ENCODE data around the gene PCNT. TPM values are rescaled to one million over a fixed set of nuclear protein-coding genes. Genes with fewer than 3 reads are reported as not detected.
A peak's percentile ranks its signal among the peaks of the same experiment; 100 is the strongest.

PCNT gene
- total RNA-seq, 1 experiment from 2014 or later: 39.6 TPM

DNA sequence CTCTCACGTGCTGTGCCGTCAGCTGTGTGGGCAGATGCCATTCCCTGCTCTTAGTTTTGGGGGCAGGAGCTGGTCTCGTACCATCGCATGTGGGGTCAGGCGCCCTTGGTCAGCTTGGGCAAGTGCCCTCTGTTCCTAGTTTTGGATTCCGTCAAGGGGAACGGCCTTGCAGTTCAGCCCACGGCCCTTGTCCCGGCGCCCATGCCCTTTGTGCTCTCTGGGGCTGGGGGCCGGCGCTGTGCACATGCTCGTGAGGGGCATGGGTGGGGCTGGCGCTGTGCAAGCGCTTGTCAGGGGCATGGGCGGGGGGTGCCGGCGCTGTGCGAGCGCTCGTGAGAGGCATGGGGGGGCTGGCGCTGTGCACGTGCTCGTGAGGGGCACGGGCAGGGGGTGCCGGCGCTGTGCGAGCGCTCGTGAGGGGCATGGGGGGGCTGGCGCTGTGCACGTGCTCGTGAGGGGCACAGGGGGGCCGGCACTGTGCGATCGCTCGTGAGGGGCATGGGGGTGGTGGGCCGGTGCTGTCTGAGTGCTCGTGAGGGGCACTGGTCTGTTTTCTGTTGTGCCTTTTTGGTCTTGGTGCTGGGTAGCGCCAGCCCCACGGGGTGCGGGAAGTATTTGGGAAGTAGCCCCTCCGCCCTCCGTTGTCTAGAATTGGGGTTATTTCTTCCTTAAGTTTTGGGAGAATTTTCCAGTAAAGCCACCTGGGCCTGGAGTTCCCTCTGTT lies 105.2 kb downstream of the PCNT start:
- H3K4ac ChIP-seq (ENCODE audit: low read depth, low read length): no peak overlapping the region
- H2BK20ac ChIP-seq (ENCODE audit: low read depth, low read length, poor library complexity, severe bottlenecking): no peak overlapping the region
- no peaks in the 10 kb centered on the region for H3K23me2 ChIP-seq (ENCODE audit: insufficient read length, low read depth, low read length, poor library complexity, severe bottlenecking)
- no peaks in the 10 kb centered on the region for H3K27me3 ChIP-seq (ENCODE audit: insufficient read depth, low read length)
- H3K9ac ChIP-seq (ENCODE audit: extremely low read depth, insufficient read length, low read length): no peak overlapping the region
- H3K9me3 Mint-ChIP-seq: no peaks in the 10 kb centered on the region
- no peak overlapping the region for H3K14ac ChIP-seq (ENCODE audit: insufficient read depth, low read length)
- no peaks in the 10 kb centered on the region for H3K9me3 ChIP-seq (ENCODE audit: control insufficient read depth, low read depth, low read length)
- no peaks in the 10 kb centered on the region for H3K4me1 ChIP-seq (ENCODE audit: insufficient read depth, low read length)
- H4K91ac ChIP-seq (ENCODE audit: insufficient read length, low read depth, low read length): no peak overlapping the region
- TF ChIP-seq CTCF (conservative IDR thresholded peaks at IDR 0.05): no peak
- no peak overlapping the region for H3K4me3 Mint-ChIP-seq
- H4K8ac ChIP-seq (replicated peaks; ENCODE audit: insufficient read length, low read depth, low read length): no peak overlapping the region
- H3T11ph ChIP-seq (ENCODE audit: low read length): no peak overlapping the region
- H3K18ac ChIP-seq (ENCODE audit: insufficient read length, low read depth, low read length): no peak overlapping the region
- no CpG with 5 or more reads among the region's 44 CpGs for WGBS (ENCODE audit: extremely low coverage, insufficient read length, low lambda C conversion rate)
- H2BK5ac ChIP-seq (ENCODE audit: insufficient read length, low read length): no peak overlapping the region
- H2BK15ac ChIP-seq (ENCODE audit: low read depth, low read length): no peak overlapping the region
- no peaks in the 10 kb centered on the region for H3K79me2 ChIP-seq (ENCODE audit: insufficient read depth, low read length)
- H2AK5ac ChIP-seq (ENCODE audit: insufficient read length, low read length): no peak overlapping the region
- no peak overlapping the region for H2BK120ac ChIP-seq (ENCODE audit: low read depth, low read length, poor library complexity, severe bottlenecking)
- H3K4me2 ChIP-seq (ENCODE audit: insufficient read depth, insufficient read length, low read length): no peak overlapping the region
- no peak overlapping the region for H2BK12ac ChIP-seq (ENCODE audit: insufficient read length, low read depth, low read length)
- H3K4me1 Mint-ChIP-seq: no peaks in the 10 kb centered on the region; a peak in 1 of 4 replicates
- no peak overlapping the region for H4K5ac ChIP-seq (ENCODE audit: insufficient read length, low read depth, low read length)
- no peaks in the 10 kb centered on the region for H3K79me1 ChIP-seq (ENCODE audit: insufficient read depth, low read depth, low read length, poor library complexity, severe bottlenecking)
- H2AFZ ChIP-seq (ENCODE audit: low read length): no peak overlapping the region
- no peak overlapping the region for H3K23ac ChIP-seq (ENCODE audit: insufficient read length, low read depth, low read length)
- H3K27me3 Mint-ChIP-seq (ENCODE audit: low read depth): no peaks in the 10 kb centered on the region; the same call in 1 of the 2 replicates
- no peak for DNase-seq
- H3K27ac Mint-ChIP-seq: peak overlapping the region in 2 of 3 experiments; percentile 40 to 44; a peak in 3 of 7 replicates
- H3K56ac ChIP-seq (ENCODE audit: insufficient read length, low read depth, low read length): no peak overlapping the region
- H3K36me3 Mint-ChIP-seq (ENCODE audit: insufficient read depth in 1 of 3, low read depth in 3 of 3): peaks cover 18 to 45% (median 42%) of the 10 kb centered on the region in 3 experiments; a peak in 6 of 7 replicates
- no peaks in the 10 kb centered on the region for H4K20me1 ChIP-seq (ENCODE audit: control insufficient read depth, insufficient read depth, insufficient read length)
- H3K27ac ChIP-seq (ENCODE audit: insufficient read length, low read depth, low read length): no peak overlapping the region

Data from H9 (cell line).